ENCODE data around the gene NPHP4.

The NPHP4 gene

DNA sequence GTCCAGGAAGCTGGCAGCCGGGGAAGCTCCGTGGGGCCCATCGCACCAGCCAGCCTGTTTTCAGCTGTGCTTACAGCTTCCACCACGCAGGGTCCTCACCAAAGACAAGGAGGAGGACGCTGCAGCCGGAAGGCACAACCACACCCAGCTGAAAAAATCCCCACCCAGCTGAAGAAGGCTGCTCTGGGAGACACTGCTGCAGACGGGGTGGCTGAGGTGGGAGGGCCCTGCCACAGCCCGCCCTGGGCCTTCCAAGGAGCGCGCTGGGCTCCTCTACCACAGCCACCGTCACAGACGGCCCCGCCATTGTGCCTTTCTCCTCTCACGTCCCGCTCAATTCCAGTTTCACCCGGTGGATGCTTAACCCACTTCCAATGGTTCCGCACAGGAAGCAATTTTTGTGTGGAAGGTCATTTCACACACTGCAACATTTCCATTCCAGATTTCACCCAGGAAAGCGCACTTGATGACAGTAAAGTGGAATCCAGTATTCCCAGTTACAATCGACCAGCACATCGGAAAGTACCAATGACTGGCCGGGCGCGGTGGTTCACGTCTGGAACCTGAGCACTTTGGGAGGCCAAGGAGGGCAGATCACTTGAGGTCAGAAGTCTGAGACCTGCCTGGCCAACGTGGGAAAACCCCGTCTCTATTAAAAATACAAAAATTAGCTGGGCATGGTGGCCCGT, 47.9 kb downstream of the NPHP4 start:
- Mint-ChIP-seq H3K27me3 (ENCODE audit: low read depth) (no peaks in the 10 kb centered on the region), H3K4me1 (peaks cover 4% of the 10 kb centered on the region), H3K9me3 (peaks cover 3% of the 10 kb centered on the region), H3K4me3 (no peak overlapping the region), H3K27ac (no peak overlapping the region), H3K36me3 (ENCODE audit: low read depth) (peaks cover 70% of the 10 kb centered on the region)
- TF ChIP-seq, protein P1, sequence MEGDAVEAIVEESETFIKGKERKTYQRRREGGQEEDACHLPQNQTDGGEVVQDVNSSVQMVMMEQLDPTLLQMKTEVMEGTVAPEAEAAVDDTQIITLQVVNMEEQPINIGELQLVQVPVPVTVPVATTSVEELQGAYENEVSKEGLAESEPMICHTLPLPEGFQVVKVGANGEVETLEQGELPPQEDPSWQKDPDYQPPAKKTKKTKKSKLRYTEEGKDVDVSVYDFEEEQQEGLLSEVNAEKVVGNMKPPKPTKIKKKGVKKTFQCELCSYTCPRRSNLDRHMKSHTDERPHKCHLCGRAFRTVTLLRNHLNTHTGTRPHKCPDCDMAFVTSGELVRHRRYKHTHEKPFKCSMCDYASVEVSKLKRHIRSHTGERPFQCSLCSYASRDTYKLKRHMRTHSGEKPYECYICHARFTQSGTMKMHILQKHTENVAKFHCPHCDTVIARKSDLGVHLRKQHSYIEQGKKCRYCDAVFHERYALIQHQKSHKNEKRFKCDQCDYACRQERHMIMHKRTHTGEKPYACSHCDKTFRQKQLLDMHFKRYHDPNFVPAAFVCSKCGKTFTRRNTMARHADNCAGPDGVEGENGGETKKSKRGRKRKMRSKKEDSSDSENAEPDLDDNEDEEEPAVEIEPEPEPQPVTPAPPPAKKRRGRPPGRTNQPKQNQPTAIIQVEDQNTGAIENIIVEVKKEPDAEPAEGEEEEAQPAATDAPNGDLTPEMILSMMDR (IDR thresholded peaks at IDR 0.05; ENCODE audit: unreplicated experiment in 3 of 3): no peak

DNA sequence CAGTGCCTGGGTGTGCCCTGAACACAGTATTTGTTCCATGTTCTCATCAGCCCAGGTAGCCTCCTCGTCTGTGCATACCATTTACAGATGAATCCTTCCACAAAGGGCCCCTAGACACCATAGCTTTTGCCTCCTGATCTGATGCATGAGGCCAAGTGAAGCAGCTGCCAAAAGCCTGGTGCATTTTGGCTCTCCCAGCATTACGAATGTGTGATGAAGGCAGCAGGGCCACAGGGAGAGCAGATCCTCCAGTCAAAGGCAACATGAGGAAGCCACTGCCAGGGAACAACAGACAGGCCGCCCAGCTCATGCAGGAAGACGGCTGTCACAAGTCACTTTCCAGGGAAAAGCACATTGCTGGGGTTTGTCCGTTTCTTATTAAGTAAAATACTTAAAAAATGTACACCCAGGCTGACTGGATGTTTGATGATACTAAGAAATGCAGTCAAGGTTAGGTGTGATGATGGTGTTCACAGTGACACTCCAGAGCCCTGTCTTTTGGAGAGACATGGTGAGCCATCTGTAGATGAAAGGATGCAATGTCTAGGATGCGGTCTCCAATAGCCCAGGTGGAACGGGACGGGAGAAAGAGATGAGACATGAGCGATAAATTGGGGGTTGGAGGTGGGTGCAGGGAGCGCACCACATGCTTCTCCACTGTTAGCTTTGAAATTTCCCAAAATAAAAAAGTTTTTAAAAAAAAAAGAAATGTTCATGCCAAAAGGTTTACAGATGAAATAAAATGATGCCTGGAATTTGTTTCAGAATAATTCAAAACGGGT, 48.7 kb downstream of the NPHP4 start:
- Mint-ChIP-seq H3K27ac (no peak overlapping the region), H3K27me3 (ENCODE audit: low read depth) (no peaks in the 10 kb centered on the region), H3K4me1 (no peaks in the 10 kb centered on the region), H3K9me3 (peaks cover 3% of the 10 kb centered on the region), H3K36me3 (ENCODE audit: low read depth) (peaks cover 65% of the 10 kb centered on the region), H3K4me3 (no peak overlapping the region)
- TF ChIP-seq, protein P1 (IDR thresholded peaks at IDR 0.05; ENCODE audit: unreplicated experiment in 3 of 3): no peak

DNA sequence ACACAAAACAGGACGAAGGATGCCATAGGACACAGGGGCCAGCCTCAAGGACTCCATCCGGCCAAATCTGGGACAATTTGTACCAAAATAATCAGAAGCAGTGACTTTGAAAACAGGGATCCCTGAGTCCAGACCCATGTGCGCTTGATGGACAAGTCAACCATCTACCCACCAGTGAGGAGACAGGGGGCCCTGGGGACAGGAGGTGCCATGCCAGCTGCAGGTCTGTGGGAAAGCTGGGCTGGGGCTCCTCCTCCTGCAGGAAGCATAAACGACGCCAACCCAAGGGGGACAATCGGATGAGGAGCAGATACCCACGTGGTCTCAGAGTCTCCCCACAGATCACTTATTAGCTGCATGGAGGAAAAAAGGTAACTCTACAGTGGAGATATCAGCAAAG, 50.6 kb downstream of the NPHP4 start:
- Mint-ChIP-seq H3K9me3 (peaks cover 3% of the 10 kb centered on the region), H3K4me1 (peaks cover 13% of the 10 kb centered on the region), H3K4me3 (no peak overlapping the region), H3K36me3 (ENCODE audit: low read depth) (peaks cover 61% of the 10 kb centered on the region), H3K27ac (no peak overlapping the region), H3K27me3 (ENCODE audit: low read depth) (no peaks in the 10 kb centered on the region)
- TF ChIP-seq, protein P1 (IDR thresholded peaks at IDR 0.05; ENCODE audit: unreplicated experiment in 3 of 3): no peak

DNA sequence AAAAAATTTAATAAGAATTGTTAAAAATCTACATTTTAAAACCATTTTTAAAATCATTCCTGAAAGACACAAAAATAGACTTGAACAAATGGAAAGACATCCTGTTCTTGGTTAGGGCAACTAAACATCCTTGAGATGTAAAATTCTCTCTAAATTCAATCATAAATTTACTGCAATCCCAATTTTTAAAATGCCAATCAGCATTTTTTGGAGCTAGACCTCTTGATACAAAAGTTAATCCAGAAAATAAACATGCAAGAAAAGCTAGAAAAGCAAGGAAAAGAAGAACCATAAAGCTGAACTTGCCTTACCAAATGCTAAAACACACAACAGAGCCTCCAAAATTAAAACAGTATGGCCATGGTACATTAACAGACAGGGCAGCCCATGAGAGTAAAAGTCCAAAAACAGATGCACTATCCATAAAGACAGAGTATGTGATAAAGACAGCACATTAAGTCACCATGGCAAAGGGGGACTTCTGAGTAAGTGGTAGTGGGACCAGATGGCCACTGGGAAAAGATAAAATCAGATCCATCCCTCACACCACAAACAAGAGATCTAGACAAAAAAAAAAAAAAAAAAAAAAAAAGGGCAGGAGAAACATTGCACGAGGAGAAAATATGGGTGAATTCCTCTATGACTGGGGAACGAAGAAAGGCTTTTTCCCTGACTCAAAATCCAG, 51.4 kb downstream of the NPHP4 start:
- no peak overlapping the region for H3K27ac Mint-ChIP-seq

DNA sequence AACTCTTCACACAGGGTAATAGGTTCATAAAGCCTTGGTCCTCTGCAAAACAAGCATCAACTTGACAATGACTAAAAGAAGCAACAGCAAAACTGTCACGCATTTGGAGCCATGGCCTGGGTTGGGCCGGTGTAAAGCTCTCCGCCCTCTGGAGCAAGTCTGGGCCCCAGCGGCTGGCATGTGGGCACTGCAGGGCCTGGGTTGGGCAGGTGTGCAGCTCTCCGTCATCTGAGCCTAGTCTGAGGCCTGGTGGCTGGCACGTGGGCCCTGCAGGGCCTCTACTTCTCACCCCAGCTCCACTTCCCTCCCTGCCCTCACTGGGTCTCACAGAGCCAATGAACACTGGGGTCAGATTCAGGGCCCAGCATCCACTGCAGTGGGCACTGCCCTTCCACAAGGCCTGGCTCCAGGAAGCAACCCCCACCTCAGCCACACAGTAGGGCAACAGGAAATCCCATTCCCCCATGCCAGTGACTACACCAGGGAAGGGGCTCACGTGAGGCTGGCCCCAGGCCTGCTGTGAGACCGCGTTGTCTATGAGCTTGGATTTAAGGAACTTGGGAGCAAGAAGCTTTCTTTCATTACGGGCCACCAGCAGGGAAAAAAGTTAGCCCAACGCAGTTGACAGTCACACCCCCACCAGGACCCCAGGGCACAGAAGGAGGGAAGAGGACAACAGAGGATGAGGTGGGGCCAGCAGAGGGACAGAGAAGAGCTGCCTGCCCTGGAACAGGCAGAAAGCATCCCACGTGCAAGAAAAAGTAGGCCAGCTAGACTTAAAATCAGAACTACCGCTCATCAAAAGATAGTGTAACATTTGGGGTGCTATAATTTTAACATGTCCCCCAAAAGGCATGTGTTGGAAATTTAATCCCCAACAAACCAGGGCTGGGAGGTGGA, 52.7 kb downstream of the NPHP4 start:
- Mint-ChIP-seq H3K9me3 (peaks cover 3% of the 10 kb centered on the region), H3K27ac (no peak overlapping the region), H3K4me3 (no peak overlapping the region), H3K27me3 (ENCODE audit: low read depth) (no peaks in the 10 kb centered on the region), H3K36me3 (ENCODE audit: low read depth) (peaks cover 50% of the 10 kb centered on the region), H3K4me1 (peaks cover 24% of the 10 kb centered on the region)
- TF ChIP-seq, protein P1 (IDR thresholded peaks at IDR 0.05; ENCODE audit: unreplicated experiment in 3 of 3): no peak

More for the DNA sequence above, 51.4 kb downstream of the NPHP4 start:
- Mint-ChIP-seq H3K4me1 (peaks cover 15% of the 10 kb centered on the region), H3K36me3 (ENCODE audit: low read depth) (peaks cover 55% of the 10 kb centered on the region), H3K27me3 (ENCODE audit: low read depth) (no peaks in the 10 kb centered on the region), H3K4me3 (no peak overlapping the region), H3K9me3 (peaks cover 3% of the 10 kb centered on the region)
- TF ChIP-seq, protein P1 (IDR thresholded peaks at IDR 0.05; ENCODE audit: unreplicated experiment in 3 of 3): no peak

All from nephron (organoid).